HG03354 (cell line): ENCODE data around the gene GPATCH3.
"Not testable (repeated sequence)": the region's sequence is repeated elsewhere in the genome, so short reads cannot be mapped to it uniquely, and the experiment has no call there.

ENCODE experiments used
- ATAC-seq: cut with Tn5 transposase; IDR thresholded peaks from one replicate; pipeline ENCODE4 v1.9.1; 2021; ENCODE audit warnings: mild to moderate bottlenecking; ENCODE audit not compliant: unreplicated experiment, poor library complexity, severe bottlenecking

GPATCH3 gene

GRCh38 chr1:26913754-26914619 is 13.7 kb upstream of the GPATCH3 start, which contains the start of gene NR0B2:
Gene NR0B2, minus strand, starts transcription at chr1:26913975. Its CDS starts 35 bp downstream, at chr1:26913940.
- ATAC-seq, result no peak

- ATAC-seq, result no peak
Measured at GRCh38 chr1:26913389-26913753, 13.1 kb upstream of the GPATCH3 start.

- ATAC-seq, result no peak
Measured at GRCh38 chr1:26912147-26912490, 11.9 kb upstream of the GPATCH3 start.

- ATAC-seq, result no peak
Measured at GRCh38 chr1:26911399-26912146, 11.3 kb upstream of the GPATCH3 start.

- ATAC-seq, result no peak
Measured at GRCh38 chr1:26910343-26911160, 10.3 kb upstream of the GPATCH3 start.

- ATAC-seq, result no peak
Measured at GRCh38 chr1:26909951-26910342, 9.7 kb upstream of the GPATCH3 start.

- ATAC-seq, result no peak
Measured at GRCh38 chr1:26907071-26907917, 7.0 kb upstream of the GPATCH3 start.

GRCh38 chr1:26900815-26901511 is 696 bp upstream of the GPATCH3 start:
- no peak for ATAC-seq

- ATAC-seq, result no peak
Measured at GRCh38 chr1:26897351-26897750, 2.9 kb downstream of the GPATCH3 start.

GRCh38 chr1:26894263-26894662 is 6.0 kb downstream of the GPATCH3 start:
- ATAC-seq, result no peak

GRCh38 chr1:26890467-26890796 is 9.8 kb downstream of the GPATCH3 start:
- peak; percentile 32 for ATAC-seq

- ATAC-seq, result peak; percentile 90
Measured at GRCh38 chr1:26889551-26890466, 10.5 kb downstream of the GPATCH3 start, which contains the start of gene GPN2. Gene GPN2, minus strand, starts transcription at chr1:26890283. Its CDS starts 187 bp downstream, at chr1:26890096.

GRCh38 chr1:26888231-26888630 is 12.0 kb downstream of the GPATCH3 start:
- no peak for ATAC-seq

GRCh38 chr1:26887125-26887524 is 13.1 kb downstream of the GPATCH3 start:
- ATAC-seq, result no peak

GRCh38 chr1:26882696-26883463 is 17.4 kb downstream of the GPATCH3 start:
- no peak for ATAC-seq

GRCh38 chr1:26881611-26882010 is 18.7 kb downstream of the GPATCH3 start:
- not testable (repeated sequence) for ATAC-seq

GRCh38 chr1:26879793-26880192 is 20.5 kb downstream of the GPATCH3 start:
- ATAC-seq, result no peak
